Activated naive CD8-positive, alpha-beta T cell treated with anti-CD3 and anti-CD28 coated beads, Interleukin-2, amount 50 U/mL, for 16 hours (primary cell): Measurements from ENCODE around the gene TMSB10.
"Not testable (repeated sequence)": the region's sequence is repeated elsewhere in the genome, so short reads cannot be mapped to it uniquely, and the experiment has no call there.

Source experiments
- DNase-seq: peaks from one replicate; pipeline ENCODE4 v3.0.0-alpha.2; 2020; ENCODE audit warnings: low read depth, low spot score

TMSB10 gene

DNA sequence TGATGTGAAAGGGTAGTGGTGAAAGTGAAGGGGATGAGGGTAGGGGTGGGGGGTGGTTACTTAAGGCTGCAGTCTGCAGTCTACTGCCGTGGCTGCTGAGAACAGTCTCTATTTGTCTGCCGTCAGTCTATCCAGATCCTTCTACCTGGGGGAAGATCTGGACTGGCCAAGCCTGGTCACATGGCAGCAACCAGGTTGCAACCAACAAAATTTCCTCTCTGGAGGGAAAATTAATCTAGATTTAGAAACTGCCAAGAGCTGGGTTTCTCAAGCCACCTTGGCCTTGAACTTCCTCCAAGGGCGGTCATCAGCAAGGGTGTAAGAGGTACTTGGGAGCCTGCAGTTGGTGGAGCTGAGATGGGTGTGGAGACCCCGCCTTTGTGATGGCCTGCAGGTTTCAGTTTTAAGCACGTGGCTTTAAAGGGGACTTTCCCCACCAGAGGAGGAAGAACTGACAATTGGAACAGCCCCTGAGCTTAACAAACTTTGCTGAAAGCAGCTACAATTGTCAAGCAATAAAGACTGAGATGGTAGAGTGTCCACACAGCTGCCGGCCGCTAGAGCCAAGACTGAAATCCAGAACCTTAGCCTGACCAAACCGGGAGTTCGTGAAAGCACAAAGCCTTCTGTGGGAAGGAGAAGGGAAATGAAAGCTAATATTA lies 34.1 kb downstream of the TMSB10 start:
- no peak for DNase-seq

DNA sequence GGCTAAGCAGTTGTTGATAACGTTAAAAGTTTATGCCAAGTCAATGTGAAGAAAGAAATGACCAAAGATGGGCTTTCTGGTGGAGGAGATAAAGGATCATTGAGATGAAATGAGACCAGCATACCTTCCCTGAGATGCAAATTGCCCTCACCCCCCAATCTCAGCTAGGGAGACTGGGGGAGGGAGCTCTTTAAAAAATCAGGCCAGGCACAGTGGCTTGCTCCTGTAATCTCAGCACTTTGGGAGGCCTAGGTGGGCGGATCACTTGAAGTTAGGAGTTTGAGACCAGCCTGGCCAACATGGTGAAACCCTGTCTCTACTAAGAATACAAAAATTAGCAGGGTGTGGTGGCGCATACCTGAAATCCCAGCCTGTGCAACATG lies 34.6 kb downstream of the TMSB10 start:
- no peak for DNase-seq

DNA sequence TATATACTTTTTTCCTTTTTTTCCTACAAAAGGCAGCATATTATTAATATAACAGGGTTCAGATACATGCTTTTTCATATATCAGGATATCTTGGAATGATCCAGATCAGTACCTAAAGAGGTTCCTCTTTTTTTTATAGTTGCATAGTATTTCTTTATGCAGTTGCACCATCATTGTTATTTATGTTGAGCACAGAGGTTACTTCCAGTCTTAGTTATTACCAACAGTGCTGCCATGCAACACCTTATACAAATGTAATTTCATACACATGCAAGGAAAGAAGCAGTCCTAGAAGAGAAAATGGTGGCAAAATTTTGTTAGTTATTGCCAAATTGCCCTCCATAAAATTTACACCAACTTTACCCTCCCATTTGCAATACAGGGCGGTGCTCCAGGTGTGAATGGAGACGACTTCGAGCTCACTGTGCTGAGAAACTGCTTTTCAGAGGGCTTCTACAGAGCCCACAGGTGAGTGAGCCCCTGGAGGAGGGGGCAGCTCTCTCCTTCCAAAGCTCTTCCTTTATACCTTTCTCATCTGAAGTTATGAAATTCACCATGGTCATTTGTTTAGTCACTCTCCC lies 35.5 kb downstream of the TMSB10 start:
- DNase-seq = no peak

DNA sequence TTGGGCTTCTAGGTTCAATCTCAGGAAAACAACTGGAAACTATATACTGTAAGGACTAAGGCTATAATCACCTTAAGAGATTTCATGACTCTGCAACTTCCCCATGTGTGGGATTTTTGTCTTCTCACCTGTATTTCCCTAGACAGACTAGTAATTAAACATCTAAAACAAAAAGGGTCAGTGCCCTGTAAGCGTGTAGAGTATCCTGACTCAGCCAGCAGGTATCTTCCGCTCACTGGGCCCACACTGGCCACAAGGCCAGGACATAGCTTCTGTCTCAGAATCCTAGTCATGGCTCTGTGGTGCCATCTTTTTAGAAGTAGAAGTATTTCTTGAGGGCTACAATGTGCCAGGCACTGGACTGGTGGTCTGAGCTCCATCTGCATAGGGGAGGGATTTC lies 36.7 kb downstream of the TMSB10 start:
- DNase-seq = no peak

DNA sequence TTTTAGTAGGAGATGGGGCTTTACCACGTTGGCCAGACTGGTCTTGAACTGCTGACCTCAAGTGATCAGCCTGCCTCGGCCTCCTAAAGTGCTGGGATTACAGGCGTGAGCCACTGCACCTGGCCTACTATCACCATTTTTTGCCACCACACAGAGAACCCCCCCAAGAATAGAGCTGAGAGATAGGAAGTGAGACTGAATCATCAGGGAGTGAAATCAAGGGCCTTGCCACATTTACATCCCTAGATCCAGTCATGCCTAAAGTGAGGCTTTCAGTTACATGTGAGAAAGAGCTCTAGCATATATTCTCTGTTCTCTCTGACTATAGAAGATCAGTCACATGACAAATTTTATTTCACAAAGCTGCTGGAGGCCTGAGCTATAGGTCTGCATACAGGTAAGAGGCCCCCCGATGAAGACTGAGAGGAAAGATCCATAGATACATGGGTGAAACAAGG lies 37.5 kb downstream of the TMSB10 start:
- DNase-seq = no peak

DNA sequence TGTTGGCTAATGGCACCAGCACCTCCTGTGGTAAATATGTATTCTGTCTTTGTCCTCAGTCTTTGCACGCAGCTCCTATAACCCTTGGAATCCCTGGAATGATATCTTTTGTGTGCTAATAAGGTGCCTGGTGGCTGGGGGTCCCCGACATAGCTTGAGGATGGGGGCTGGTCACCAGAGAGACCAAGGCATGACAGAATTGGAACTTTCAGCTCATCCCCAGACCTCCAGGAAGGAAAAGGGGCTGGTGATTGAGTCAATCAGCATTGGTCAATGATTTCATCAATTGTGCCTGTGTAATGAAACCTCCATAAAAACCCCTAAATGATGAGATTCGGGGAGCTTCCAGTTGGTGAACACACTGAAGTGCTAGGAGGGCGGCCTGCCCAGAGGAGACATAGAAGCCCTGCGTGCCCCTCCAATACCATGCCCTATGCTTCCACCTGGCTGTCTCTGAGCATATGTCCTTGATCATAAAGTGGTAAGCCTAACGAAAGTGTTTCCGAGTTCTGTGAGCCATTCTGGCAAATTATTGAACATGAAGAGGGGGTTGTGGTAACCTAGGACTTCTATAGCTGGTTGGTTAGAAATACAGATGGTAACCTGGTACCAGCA lies 38.9 kb downstream of the TMSB10 start:
- no peak for DNase-seq

DNA sequence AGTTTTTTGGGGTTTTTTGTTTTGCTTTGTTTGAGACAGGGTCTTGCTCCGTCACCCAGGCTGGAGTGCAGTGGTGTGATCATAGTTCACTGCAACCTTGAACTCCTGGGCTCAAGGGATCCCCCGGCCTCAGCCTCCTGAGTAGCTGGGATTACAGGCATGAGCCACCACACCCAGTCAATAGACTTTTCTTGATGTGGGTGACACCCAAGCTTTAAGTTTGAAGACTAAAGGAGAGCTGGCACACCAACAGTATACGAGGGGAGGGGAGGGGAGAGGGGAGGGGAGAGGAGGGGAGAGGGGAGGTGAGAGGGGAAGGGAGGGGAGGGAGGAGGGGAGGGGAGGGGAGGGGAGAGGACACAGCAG lies 40.4 kb downstream of the TMSB10 start:
- not testable (repeated sequence) for DNase-seq

DNA sequence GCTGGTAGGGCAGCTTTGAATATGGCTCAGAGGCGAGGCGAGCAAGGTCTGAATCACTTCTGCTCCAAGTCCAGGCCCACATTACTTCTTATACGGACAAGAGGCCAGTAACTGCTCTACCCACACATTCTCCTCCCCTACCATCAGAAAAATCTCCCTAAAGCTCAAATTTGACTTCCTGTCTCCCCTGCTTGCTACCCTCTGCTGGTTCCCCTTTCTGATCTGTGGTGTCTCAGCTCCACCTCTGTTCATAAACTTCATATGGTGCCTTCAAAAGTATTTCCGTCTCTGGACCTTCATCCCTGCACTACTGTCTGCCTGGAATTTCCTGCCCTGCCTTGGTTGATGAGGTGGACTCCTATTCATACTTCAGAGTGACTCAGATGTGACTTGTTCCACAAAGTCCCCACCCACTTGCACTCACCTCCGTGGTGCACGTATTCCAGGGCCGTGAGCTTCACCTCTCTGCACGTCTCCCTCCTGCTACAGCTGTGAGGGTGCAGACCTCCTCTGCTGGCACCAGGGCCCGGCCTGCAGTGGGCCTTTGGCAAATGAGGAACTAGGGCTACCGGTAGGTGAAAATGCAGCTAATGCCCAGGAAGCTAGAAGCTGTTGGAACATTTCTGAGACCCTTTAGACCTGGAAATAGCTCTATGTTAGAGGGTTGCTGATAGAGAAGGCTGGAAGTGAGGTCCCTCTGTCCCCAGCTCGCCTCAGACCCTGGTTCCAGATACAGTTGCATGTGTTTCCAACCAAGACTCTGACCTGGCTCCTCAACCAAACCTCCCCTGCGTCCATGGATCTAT lies 41.0 kb downstream of the TMSB10 start:
- DNase-seq = no peak

DNA sequence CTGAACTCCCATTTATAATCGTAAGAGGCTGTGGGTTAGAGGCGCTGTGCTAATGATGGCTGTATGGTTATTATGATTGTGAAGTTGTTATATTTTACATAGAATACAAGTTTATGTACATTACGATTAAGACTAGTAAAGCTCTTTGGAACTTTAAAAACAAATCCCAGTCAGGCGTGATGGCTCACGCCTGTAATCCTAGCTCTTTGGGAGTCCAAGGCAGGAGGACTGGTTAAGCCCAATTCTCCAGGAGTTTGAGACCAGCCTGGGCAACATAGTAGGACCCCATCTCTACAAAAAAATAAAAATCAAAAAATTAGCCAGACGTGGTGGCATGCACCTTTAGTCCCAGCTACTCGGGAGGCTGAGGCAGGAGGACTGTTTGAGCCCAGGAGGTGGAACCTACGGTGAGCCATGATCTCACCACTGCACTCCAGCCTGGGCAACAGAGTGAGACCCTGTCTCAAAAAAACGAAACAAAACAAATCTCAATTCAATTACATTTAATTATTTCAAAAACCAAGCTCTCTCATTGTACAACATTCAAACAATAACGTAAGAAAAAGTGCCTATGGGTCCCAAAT lies 41.6 kb downstream of the TMSB10 start:
- DNase-seq = no peak

DNA sequence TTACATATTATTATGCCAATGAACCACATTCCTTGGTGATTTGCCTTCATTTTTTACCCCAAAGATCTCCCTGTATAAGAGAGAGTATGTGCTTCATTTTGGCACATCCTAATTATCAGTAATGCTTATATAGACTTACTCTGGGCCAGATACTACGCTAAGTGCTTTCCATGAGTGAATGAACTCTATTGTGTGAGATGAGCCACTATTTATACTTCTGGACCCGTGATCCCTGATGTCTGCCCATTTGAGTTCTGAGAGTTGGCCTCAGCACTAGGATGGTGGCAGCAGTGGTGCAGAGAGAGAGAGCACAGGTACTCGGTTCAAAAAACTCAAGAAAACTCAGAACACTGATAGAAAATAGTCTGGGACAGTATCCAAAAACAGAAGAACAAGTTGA lies 48.1 kb downstream of the TMSB10 start:
- DNase-seq = no peak

DNA sequence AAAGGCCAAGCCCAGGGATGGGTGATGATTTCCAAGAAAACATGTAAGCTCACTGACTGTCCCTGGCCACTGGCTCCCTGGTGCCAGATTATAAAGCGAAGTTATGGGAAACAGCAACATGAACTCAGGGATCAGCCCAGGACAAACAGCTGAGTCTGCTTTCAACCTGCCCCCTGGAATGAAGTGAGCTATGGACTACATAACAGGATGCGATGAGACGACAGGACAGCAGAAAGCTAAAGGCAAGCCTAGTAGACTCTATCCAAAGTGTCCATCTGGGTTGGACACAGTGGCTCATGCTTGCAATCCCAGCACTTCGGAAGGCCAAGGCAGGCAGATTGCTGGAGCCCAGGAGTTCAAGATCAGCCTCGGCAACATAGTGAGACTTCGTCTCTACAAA lies 48.9 kb downstream of the TMSB10 start:
- no peak for DNase-seq
